AG09319 (cell line): ENCODE measurements around the gene SEPTIN8.
A peak's percentile ranks its signal among the peaks of the same experiment; 100 is the strongest.

Experiments used
- DNase-seq: peaks from one replicate; pipeline ENCODE4 v3.0.0-alpha.2; 2010; ENCODE audit warnings: low read depth; ENCODE audit errors: extremely low read depth
- TF ChIP-seq, protein P1 (sequence below): IDR thresholded peaks from 2 replicates; pipeline ENCODE4 v1.5.1; 2011; ENCODE audit warnings: low read depth, mild to moderate bottlenecking, inconsistent platforms, low read length, moderate library complexity

Gene SEPTIN8

DNA sequence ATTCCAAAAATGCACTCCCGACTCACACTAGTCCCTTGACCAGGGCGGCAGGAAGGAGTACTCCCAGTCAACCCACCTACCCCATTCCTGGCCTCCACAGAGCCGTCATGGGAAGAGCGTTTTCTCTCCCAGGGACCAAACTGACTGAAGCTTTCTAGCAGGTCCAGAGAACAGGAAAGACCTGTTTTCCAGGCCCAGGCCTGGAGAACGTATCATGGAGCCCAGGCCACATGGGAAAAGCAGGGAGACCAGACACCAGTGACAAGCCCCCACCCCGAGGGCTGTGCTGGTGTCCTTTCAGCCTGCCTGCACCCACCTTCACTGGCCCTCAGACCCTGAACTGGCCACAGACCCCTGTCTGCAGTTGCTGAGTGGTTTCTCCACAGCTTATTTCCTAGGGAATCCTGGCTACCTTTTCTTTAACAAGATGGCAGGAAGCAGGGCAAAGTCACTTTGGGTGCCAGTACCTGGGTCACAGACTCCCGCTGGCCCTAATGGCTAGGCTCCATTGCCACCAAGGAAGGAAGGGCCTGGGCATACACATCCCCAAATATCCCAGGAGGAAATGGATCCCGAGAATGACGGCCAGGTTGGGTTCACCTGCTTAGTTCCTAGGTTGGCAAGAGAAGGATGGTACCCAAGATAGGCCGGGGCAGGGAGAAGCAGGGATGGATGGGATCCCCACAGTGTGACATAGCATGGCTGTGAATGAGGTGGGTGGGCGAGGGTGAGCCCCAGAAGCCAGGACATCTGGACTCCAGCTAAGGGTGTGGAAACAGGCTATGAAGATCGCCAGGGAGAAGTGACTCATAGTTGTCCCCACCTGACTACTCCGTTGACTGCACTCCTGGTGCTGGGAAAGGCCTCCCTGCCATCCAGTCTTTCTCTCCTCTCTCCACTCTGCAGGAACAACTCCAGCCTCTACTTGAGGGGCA lies 17.7 kb downstream of the SEPTIN8 start:
- TF ChIP-seq, protein P1, sequence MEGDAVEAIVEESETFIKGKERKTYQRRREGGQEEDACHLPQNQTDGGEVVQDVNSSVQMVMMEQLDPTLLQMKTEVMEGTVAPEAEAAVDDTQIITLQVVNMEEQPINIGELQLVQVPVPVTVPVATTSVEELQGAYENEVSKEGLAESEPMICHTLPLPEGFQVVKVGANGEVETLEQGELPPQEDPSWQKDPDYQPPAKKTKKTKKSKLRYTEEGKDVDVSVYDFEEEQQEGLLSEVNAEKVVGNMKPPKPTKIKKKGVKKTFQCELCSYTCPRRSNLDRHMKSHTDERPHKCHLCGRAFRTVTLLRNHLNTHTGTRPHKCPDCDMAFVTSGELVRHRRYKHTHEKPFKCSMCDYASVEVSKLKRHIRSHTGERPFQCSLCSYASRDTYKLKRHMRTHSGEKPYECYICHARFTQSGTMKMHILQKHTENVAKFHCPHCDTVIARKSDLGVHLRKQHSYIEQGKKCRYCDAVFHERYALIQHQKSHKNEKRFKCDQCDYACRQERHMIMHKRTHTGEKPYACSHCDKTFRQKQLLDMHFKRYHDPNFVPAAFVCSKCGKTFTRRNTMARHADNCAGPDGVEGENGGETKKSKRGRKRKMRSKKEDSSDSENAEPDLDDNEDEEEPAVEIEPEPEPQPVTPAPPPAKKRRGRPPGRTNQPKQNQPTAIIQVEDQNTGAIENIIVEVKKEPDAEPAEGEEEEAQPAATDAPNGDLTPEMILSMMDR, result no peak

DNA sequence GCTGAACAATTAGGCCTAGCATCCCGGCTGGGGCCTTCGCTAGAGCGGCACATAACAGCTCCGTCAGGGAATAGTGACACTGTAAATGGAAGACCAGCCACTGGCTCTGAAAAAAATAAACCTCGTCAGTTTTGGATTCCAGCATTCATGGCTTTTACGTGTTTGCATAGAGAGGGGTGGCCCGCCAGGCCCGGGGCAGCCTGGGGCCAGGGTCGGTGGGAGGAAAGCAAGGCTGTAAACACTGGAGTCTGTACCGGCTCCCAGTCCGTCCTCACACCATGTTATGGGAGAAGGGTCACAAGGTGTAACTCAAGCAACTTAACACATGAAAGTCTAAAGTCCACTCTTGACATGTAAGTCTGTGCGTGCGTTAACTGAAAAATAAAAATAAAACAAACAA lies 18.6 kb downstream of the SEPTIN8 start:
- TF ChIP-seq, protein P1, result no peak
- DNase-seq, result no peak

More for the DNA sequence above, 17.7 kb downstream of the SEPTIN8 start:
- DNase-seq, result no peak

DNA sequence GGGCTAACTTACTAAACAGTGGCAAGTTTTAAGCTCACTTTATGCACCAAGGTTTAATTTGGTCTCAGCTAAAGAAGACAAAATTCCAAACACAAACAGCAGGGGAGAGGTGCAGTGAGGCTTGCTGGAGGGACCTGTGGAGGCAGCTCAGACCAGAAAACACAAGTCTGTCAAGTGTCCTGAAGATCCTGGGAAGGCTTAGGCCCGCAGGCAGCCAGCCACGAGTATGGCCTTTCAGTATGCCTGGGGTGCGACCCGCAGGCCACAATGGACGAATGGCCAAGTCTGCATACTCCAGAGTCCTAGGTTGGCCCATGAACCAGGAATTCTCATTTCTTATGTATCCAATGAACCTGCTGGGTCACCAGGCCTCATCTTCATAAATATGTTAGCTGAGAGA lies 20.5 kb downstream of the SEPTIN8 start:
- TF ChIP-seq, protein P1, result no peak
- no peak for DNase-seq

DNA sequence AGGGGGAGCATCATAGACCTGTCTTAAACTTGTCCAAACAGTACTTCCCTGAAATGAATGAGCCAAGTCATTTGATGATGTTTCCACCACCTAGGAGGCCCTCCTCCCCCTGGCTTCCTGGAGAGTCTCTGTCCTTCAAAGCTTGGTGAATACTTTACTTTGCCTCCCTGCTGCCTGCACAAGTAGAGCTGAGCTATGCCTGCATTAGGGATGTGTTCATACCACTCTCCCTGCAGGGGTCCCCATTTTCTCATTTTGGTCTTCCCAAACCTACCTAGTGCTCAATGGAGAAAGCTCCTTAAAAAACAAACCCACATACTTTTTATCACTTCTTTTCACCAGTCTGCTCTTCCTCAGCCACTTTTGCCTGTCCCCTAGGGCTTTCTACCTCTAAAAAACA lies 22.1 kb downstream of the SEPTIN8 start:
- DNase-seq, result no peak
- TF ChIP-seq, protein P1, result peak; percentile 29

DNA sequence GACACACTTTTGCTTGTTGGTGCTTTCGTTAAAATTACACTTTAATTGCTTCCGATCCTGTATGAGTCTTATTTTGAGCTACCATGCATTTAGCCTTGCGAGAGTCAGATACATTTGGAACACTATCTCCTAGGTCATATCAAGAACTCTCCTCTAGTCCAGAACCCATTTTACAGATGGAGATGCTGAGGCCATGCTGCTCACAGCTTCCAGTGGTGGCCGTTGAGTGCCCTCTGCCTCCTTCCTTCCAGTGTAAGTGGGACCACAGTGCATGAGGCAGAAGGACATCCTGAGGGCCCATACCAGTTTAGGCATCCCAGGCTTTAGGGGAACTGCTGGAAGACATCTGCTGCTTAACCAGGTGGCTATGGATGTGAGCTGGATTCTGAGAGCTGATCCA lies 22.9 kb downstream of the SEPTIN8 start:
- DNase-seq, result no peak
- TF ChIP-seq, protein P1, result no peak

DNA sequence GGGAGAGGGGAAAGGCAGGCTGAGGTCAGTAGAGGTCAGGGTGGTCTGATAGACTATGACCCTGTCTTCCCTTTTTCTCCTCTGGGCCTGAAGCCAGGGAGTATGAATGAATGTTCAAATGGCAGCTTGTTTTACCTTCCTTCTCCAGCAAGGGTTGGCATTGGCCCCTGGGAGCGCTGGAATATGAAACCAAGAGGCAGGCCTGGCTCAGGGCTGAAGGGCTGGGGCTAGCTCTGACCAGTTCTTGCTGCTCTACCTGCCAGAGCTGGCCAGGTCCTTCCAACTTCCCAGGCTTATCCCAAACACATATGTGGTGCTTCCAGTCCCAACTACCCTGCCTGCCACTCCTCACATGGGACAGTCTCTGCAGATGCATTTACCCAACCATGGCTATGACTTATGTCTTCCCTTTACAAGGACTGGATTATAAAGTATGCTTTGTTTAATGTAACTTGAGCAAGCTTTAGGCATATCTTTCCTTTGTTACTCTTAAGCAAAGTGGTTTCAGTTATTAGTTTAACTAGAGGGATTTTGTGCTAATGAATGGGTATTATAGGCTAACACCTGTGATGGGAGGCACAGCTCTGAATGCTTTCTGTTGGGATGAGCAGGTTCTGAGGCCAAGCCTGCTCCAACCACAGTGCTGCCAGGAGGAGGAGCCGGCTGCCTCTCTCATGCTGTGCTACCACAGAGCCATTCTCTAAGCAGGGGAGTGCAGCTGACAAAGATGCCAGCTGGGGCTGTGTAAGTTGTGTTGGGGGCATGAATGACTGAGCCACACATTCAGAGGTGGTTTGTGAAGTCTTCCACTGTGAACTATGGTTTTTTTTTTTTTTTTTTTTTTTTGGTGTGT lies 23.7 kb downstream of the SEPTIN8 start:
- TF ChIP-seq, protein P1, result peak; percentile 30
- DNase-seq, result no peak
